Gastroesophageal sphincter (tissue), 3 donors: ENCODE results near the gene ACSS3.

ENCODE experiments used
- CTCF ChIP-seq, 4 experiments: fragments of 200-600 bp in 2 of 4; fragments of 450-650 bp in 2 of 4; sonication (generic) in 1 of 4; IDR thresholded peaks; one replicate each; pipeline ENCODE4 v1.5.1; 2017 to 2019; ENCODE audit warnings: antibody characterized with exemption in 4 of 4, mild to moderate bottlenecking in 2 of 4, moderate library complexity in 2 of 4
- POLR2A ChIP-seq, 2 donors: fragments of 450-650 bp; IDR thresholded peaks; one replicate each; pipeline ENCODE4 v1.6.1; 2017; ENCODE audit warnings: antibody characterized with exemption in 2 of 2, mild to moderate bottlenecking in 2 of 2, moderate library complexity in 1 of 2

- TF ChIP-seq CTCF (IDR thresholded peaks at IDR 0.05) (no peak), POLR2A (IDR thresholded peaks at IDR 0.05) (no peak)
These were observed 8.0 kb downstream of the ACSS3 start for GRCh38 chr12:81085832-81086231.
